PC-9 (cell line): ENCODE measurements around the gene ZNF2.

Experiments
- CTCF ChIP-seq: fragments of 200-600 bp; sonication (generic); conservative IDR thresholded peaks from 2 replicates; pipeline ENCODE4 v1.6.1; 2017; ENCODE audit warnings: mixed run types, antibody characterized with exemption, mild to moderate bottlenecking, moderate library complexity
- EZH2 ChIP-seq: fragments of 200-600 bp; sonication (generic); IDR thresholded peaks from 2 replicates; pipeline ENCODE4 v1.8.0; 2017; ENCODE audit warnings: antibody characterized with exemption, low read depth

- 0 out of 2 replicates have a peak, but pooled peaks have one; percentile 14 for TF ChIP-seq CTCF
- no peak for TF ChIP-seq EZH2
Measured at GRCh38 chr2:95121407-95122196, 44.0 kb upstream of the ZNF2 start, which contains the start of gene MRPS5.
